Brain microvascular endothelial cell (primary cell): Measurements from ENCODE around the gene SLAIN2.
"Not testable (repeated sequence)": the region's sequence is repeated elsewhere in the genome, so short reads cannot be mapped to it uniquely, and the experiment has no call there.

Experiments
- DNase-seq: peaks from one replicate; pipeline ENCODE4 v3.0.0-alpha.2; 2020
- H3K27ac ChIP-seq: fragments of 250-450 bp; sonication (Bioruptor Pico); 2 replicates; pipeline ENCODE4 v1.5.1; 2020; ENCODE audit warnings: mild to moderate bottlenecking, moderate library complexity
- H3K27me3 ChIP-seq: fragments of 250-450 bp; sonication (Bioruptor Pico); replicated peaks from 2 replicates; pipeline ENCODE4 v1.5.1; 2020; ENCODE audit warnings: mild to moderate bottlenecking
- H3K36me3 ChIP-seq: fragments of 250-450 bp; sonication (Bioruptor Pico); replicated peaks from 2 replicates; pipeline ENCODE4 v1.5.1; 2020; ENCODE audit warnings: mild to moderate bottlenecking
- H3K4me3 ChIP-seq: 2 replicates; pipeline ENCODE4 v1.5.1; 2011; ENCODE audit warnings: low read depth, mild to moderate bottlenecking, control low read depth, low read length, moderate library complexity
- CTCF ChIP-seq: IDR thresholded peaks from 2 replicates; pipeline ENCODE4 v1.5.1; 2011; ENCODE audit warnings: low read depth, mild to moderate bottlenecking, moderate library complexity, low read length, control low read depth, inconsistent platforms; ENCODE audit errors: missing control alignments
- in situ Hi-C: cut with HindIII; loops from 2 replicates; pipeline ENCODE4 v1.10.0; 2017; ENCODE audit warnings: low sequenced_read_pairs, low pct_ligation_motif_present

The SLAIN2 gene

DNA sequence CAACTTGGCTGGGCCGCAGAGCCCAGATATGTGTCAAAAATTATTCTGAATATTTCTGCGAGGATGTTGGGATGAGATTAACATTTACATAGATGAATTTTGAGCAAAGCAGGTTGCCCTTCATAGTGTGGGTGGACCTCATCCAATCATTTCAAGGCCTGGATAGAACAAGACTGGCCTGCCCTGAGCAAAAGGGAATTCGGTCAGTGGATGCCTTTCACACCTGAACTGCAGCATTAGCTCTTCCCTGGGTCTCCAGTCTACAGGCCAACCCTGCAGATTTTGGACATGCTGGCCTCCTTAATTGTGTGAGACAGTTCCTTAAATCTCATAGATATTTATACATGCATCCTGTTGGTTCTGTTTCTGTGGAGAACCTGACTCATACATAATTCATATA is 109.4 kb downstream of the SLAIN2 start:
- no peaks in the 10 kb centered on the region for H3K36me3 ChIP-seq
- in situ Hi-C loops: no loop called here
- DNase-seq: no peak
- H3K4me3 ChIP-seq: no peak overlapping the region
- TF ChIP-seq CTCF: no peak
- H3K27ac ChIP-seq: no peak overlapping the region
- no peaks in the 10 kb centered on the region for H3K27me3 ChIP-seq

GRCh38 chr4:48451656-48452055 is 110.3 kb downstream of the SLAIN2 start:
- DNase-seq, H3K36me3 ChIP-seq, in situ Hi-C loops: not testable (repeated sequence)

GRCh38 chr4:48454591-48454990 is 113.3 kb downstream of the SLAIN2 start:
- Histone ChIP-seq H3K27ac (no peak overlapping the region), H3K27me3 (no peaks in the 10 kb centered on the region), H3K4me3 (no peak overlapping the region), H3K36me3 (no peaks in the 10 kb centered on the region)
- no peak for TF ChIP-seq CTCF
- in situ Hi-C loops: no loop called here
- DNase-seq: no peak

More at GRCh38 chr4:48451656-48452055, 110.3 kb downstream of the SLAIN2 start:
- H3K27me3 ChIP-seq, H3K4me3 ChIP-seq, H3K27ac ChIP-seq: not testable (repeated sequence)

DNA sequence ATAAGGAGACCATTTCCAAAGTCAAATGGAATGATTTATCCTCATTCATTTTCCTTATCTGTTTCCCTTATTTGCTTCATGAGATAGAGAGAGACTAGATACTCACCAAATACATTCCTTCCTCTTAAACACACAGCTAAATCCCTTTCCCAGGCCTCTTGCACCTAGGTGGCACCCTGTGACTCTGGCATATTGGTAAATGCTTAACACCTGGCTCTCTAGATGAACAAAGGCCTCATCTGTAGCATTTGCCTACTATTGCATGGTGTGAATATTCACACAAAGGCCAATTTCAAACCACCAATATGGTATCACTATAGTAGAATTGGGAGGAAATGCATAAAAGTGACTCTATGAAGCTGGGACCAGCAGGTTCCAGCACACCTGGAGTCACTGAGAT is 119.7 kb downstream of the SLAIN2 start:
- DNase-seq: no peak
- H3K27me3 ChIP-seq: no peaks in the 10 kb centered on the region
- TF ChIP-seq CTCF: no peak
- no peaks in the 10 kb centered on the region for H3K36me3 ChIP-seq
- in situ Hi-C loops: no loop called here
- no peak overlapping the region for H3K27ac ChIP-seq
- H3K4me3 ChIP-seq: no peak overlapping the region

DNA sequence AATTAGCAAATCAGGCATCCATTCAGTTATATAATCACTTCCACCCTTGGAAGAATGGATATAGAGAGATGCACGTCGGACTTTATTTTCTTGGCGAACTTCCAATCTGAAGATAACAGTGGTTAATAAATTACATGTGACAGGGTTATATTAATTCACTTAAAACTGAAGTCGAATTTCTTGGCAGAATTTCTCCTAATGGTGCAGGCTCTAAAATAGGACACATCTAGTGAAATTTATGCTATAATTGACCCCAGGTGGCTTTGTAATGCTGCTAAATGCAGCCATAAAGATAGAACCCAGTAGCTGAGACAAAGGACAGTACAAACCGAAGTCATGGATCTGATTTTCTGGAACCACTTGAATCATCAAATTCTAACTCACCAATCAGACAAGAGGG is 121.0 kb downstream of the SLAIN2 start:
- no peak for TF ChIP-seq CTCF
- no peak for DNase-seq
- Histone ChIP-seq H3K36me3 (no peaks in the 10 kb centered on the region), H3K4me3 (no peak overlapping the region), H3K27ac (no peak overlapping the region), H3K27me3 (no peaks in the 10 kb centered on the region)
- in situ Hi-C loops: no loop called here

- TF ChIP-seq CTCF: no peak
- in situ Hi-C loops: no loop called here
- DNase-seq: no peak
- Histone ChIP-seq H3K27me3 (no peaks in the 10 kb centered on the region), H3K4me3 (no peak overlapping the region), H3K36me3 (no peaks in the 10 kb centered on the region), H3K27ac (no peak overlapping the region)
Observed at GRCh38 chr4:48467442-48467841, 126.1 kb downstream of the SLAIN2 start.
